GM21360 (cell line): ENCODE results near the gene LAMC1.

Experiments used
- ATAC-seq: cut with Tn5 transposase; IDR thresholded peaks from one replicate; pipeline ENCODE4 v1.9.1; 2021; ENCODE audit warnings: mild to moderate bottlenecking, moderate library complexity; ENCODE audit not compliant: unreplicated experiment

Gene LAMC1

GRCh38 chr1:183019860-183020259, 3.4 kb upstream of the LAMC1 start:
- no peak for ATAC-seq

GRCh38 chr1:183021405-183022201, 1.6 kb upstream of the LAMC1 start:
- ATAC-seq, result no peak

- ATAC-seq, result no peak
Measured at GRCh38 chr1:183022202-183023145, 746 bp upstream of the LAMC1 start.

- ATAC-seq, result peak; percentile 64
Measured at GRCh38 chr1:183023601-183024316, 539 bp downstream of the LAMC1 start.

- ATAC-seq, result no peak
Measured at GRCh38 chr1:183024317-183025009, 1.2 kb downstream of the LAMC1 start.

DNA sequence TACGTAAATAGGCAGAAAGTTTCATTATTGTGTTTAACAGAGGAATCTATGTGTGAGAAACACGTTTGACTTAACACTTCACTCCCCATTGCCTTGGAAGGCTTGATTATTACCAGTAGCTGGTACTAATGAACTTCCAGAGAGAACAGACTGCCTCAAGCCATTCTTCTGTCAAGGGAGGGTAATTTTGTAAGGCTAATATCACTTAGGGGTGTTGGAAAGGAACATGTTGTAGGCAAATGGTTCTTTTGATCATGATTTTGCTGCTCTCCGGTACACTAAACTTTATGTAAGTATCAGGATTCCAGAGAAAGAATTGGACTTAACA, 1.8 kb downstream of the LAMC1 start:
- ATAC-seq, result no peak

- ATAC-seq, result no peak
Measured at GRCh38 chr1:183025782-183026774, 2.9 kb downstream of the LAMC1 start.

- no peak for ATAC-seq
Measured at GRCh38 chr1:183027031-183027430, 3.8 kb downstream of the LAMC1 start.

DNA sequence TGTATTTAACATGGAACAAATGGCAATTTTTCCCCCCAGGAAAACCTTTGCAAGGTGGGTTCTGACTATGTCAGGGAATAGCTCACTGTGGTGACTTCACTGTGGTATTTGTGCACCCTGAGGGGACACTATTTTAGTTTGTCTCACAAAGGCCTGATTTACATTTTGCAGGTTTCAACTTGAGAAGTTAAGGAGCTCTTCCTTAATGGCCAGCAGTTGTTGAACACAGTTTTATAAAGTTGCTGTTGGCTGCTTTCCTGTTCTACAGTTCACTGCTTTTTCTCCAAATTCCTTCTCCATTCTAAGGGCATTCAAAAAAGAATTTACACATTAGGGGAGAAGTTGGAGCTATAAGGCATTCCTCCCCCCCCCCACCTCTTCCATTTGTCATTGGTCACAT, 4.6 kb downstream of the LAMC1 start:
- no peak for ATAC-seq

GRCh38 chr1:183029591-183030000, 6.4 kb downstream of the LAMC1 start:
- no peak for ATAC-seq

DNA sequence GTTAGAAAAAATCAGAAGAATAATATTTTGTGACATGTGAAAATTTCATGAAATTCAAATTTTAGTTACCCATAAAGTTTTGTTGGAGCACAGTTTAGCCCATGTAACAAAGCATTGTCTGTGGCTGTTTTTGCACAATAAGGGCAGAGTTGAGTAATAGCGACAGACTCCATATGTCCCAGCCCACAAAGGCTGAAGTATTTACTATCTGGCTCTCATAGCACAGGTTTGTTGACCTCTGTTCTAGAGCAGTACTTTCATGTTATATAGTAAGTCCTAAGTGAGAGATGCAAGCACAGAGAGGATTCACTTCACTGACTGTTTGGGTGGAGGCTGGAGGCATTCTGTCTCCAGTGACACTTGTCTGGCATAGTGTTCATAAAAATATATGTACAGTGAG, 6.8 kb downstream of the LAMC1 start:
- no peak for ATAC-seq

- ATAC-seq, result no peak
Measured at GRCh38 chr1:183032122-183032921, 9.1 kb downstream of the LAMC1 start.

GRCh38 chr1:183033205-183033604, 10.0 kb downstream of the LAMC1 start:
- ATAC-seq, result no peak

DNA sequence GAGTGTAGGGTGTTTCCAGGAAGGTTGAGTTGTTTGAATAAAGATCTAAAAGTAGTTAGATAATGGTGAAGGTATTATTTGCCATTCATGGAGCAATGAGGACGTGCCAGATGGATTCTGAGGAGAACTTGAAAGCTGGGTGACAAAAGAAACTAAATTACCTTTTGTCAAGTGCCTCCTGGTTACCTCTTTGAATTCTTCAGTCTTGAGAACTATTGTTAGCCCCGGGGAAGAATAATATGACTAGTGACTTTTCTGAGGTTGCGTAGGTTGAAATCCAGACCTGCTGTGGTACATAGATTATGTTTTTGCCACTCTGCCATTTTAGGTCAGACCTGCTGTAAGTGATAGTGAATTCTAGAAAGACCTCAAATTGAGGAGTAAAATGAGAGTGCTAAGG, 11.5 kb downstream of the LAMC1 start:
- ATAC-seq, result no peak

DNA sequence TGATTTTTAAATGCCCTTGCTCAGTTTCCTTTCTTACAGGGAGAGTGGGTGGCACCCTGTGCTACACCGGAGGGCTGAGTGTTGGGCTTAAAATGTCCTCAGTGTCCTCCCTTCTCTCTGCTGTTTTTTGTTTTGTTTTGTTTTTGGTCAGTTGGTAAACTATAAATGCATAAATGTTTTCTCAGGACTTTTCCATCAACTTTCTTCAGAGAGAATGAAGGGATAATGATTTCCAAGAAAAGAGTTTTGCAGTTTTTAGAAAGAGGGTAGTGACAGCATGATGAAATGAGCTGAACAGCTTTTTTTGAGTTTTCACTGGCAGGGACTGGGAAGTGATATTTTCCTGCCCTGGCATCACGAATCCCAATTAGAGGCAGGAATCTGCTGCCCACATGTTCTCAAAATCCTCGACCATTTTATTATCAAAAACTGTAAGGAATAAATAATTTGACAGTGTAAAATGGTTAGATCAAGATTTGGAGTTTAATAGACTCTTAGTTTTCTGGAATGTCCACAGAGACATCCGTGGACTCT, 15.2 kb downstream of the LAMC1 start:
- no peak for ATAC-seq

- no peak for ATAC-seq
Measured at GRCh38 chr1:183038913-183039312, 15.7 kb downstream of the LAMC1 start.

GRCh38 chr1:183039330-183039729, 16.1 kb downstream of the LAMC1 start:
- no peak for ATAC-seq

DNA sequence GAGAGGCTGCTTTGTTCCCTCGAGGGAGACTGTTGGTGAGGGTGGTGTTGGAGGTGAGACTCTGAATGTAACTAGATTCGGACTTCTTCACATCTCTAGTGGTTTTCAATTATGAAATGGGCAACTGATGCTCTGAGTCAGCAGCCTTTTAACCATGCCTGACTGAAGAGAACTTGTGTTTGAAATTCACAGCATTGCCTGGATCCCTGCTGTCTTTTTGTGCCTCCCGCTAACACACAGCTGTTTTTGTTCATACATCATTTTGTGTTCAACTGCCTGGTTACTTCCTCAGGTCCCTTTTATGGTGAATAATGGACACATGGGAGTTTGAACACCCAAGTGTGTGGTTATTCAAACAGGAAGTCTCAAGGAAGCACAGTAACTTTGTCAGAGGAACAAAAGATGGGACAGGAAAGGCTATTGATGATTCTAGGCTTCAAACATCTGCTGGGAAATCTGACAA, 16.8 kb downstream of the LAMC1 start:
- ATAC-seq, result no peak
